Activated naive CD4-positive, alpha-beta T cell treated with anti-CD3 and anti-CD28 coated beads, Interleukin-2, amount 10 ng/mL, durations not matched to agents 7 days and 5 days (primary cell): ENCODE data around the gene CENPU.

Source experiments
- CTCF ChIA-PET: fragments of 350-600 bp; sonication (Branson Sonifier 250); formaldehyde crosslinking; loops from one replicate; lab custom pipeline; 2021; ENCODE audit warnings: antibody characterized with exemption; lab: Charles Lee
- DNase-seq: peaks from one replicate; pipeline ENCODE4 v3.0.0-alpha.2; 2020
- H3K27ac Mint-ChIP-seq: one replicate; pipeline ENCODE4 v1.8.0; 2021; ENCODE audit warnings: mild to moderate bottlenecking, moderate library complexity, mixed read lengths
- H3K27me3 Mint-ChIP-seq: one replicate; pipeline ENCODE4 v1.8.0; 2021; ENCODE audit warnings: mild to moderate bottlenecking, mixed read lengths
- H3K36me3 Mint-ChIP-seq: one replicate; pipeline ENCODE4 v1.8.0; 2021; ENCODE audit warnings: mixed read lengths
- H3K4me1 Mint-ChIP-seq: one replicate; pipeline ENCODE4 v1.8.0; 2021; ENCODE audit warnings: mixed read lengths
- H3K4me3 Mint-ChIP-seq: one replicate; pipeline ENCODE4 v1.8.0; 2021; ENCODE audit warnings: mild to moderate bottlenecking, moderate library complexity, mixed read lengths
- H3K9me3 Mint-ChIP-seq: one replicate; pipeline ENCODE4 v1.8.0; 2021; ENCODE audit warnings: mixed read lengths

Gene CENPU

GRCh38 chr4:184645904-184646610 is 87.8 kb downstream of the CENPU start:
- CTCF ChIA-PET = interaction anchor here (1.1 kb wide), 1 partner anchor 382 kb away, joined by 6 read pairs; no protein-coding TSS in a partner anchor

GRCh38 chr4:184644553-184645307 is 89.2 kb downstream of the CENPU start:
- peak overlapping the region; percentile 37 for H3K4me3 Mint-ChIP-seq
- H3K27me3 Mint-ChIP-seq = no peaks in the 10 kb centered on the region
- H3K27ac Mint-ChIP-seq = peak overlapping the region; percentile 67

More at GRCh38 chr4:184645904-184646610, 87.8 kb downstream of the CENPU start:
- Mint-ChIP-seq H3K27me3 (no peaks in the 10 kb centered on the region), H3K27ac (peak overlapping the region; percentile 6), H3K4me3 (peak overlapping the region; percentile 98), H3K4me1 (peaks cover 75% of the 10 kb centered on the region), H3K36me3 (peaks cover 68% of the 10 kb centered on the region), H3K9me3 (no peaks in the 10 kb centered on the region)
- no peak for DNase-seq

More at GRCh38 chr4:184644553-184645307, 89.2 kb downstream of the CENPU start:
- DNase-seq = no peak
- Mint-ChIP-seq H3K4me1 (peaks cover 77% of the 10 kb centered on the region), H3K36me3 (peaks cover 71% of the 10 kb centered on the region), H3K9me3 (no peaks in the 10 kb centered on the region)
- CTCF ChIA-PET = interaction anchor here (0.6 kb wide), 1 partner anchor 69 kb away, joined by 3 read pairs; no protein-coding TSS in a partner anchor
